Measurements from ENCODE around the gene WDR45B.

- no peak for TF ChIP-seq ZBTB7A (IDR thresholded peaks at IDR 0.05; ENCODE audit: low read depth)
- no peak for TF ChIP-seq TCF12 (IDR thresholded peaks at IDR 0.05; ENCODE audit: low read depth)
- no peak for TF ChIP-seq EP300 (IDR thresholded peaks at IDR 0.05; ENCODE audit: borderline replicate concordance)
- no peak for TF ChIP-seq REST (IDR thresholded peaks at IDR 0.05; ENCODE audit: low read depth)
Observed at GRCh38 chr17:82638183-82638773, 10.0 kb downstream of the WDR45B start.

Measured in Ishikawa (cell line).